ENCODE results near the gene MEGF8.

MEGF8 gene

DNA sequence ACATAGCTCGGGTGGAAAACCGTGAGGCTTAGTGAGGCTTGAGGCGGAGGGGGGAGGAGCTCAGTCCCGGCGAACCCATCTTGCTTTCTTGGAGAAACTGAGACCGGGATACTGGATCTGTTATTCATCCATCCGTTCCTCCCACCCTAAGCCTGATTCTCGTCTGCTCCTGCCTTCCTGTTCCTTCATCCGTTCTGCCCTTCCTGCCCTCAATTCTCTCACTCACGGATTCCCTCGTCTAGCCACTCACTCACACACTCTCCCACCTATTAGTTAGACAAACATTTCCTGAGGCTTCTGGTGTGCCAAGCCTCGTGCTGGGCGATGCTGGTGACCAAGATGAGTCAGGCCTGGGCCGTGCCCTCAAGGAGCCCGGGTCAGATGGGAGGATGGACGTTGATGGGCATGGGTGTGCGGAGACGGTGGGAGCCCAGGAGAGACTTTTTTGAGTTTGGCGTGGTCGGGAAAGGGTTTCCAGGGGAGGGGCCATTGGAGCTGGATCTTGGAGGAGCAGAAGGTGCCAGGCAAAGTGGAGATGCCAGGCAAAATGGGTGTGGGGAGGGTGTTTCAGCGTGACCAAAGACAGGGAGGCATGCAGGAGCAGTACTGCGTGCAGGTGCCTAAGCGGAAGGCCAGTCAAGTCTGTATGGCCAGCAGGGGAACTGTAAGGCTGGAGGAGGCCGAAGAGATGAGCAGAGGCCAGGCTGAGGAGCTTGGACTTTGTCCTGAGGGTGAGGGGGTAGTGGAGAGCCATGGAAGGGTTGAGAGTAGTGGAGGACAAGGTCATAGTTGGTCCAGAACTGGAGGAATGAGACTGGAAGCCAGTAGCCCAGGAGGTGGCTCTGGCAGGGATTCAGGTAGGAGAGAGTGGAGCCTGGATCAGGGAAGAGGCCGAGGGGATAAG, 72.1 kb downstream of the MEGF8 start:
- no peak for DNase-seq (ENCODE audit: low read depth)
- TF ChIP-seq CTCF (conservative IDR thresholded peaks at IDR 0.05; ENCODE audit: low read length), result no peak
- H3K4me3 ChIP-seq (ENCODE audit: low read length), result peak overlapping the region; percentile 80

- H3K4me3 ChIP-seq (ENCODE audit: low read length), result no peak overlapping the region
- TF ChIP-seq CTCF (conservative IDR thresholded peaks at IDR 0.05; ENCODE audit: low read length), result no peak
- no peak for DNase-seq (ENCODE audit: low read depth)
Observed at GRCh38 chr19:42400404-42400803, 75.0 kb downstream of the MEGF8 start.

GRCh38 chr19:42401365-42402303, 76.2 kb downstream of the MEGF8 start:
- peak overlapping the region; percentile 69 for H3K4me3 ChIP-seq (ENCODE audit: low read length)
- peak; percentile 71 for DNase-seq (ENCODE audit: low read depth)
- peak; percentile 74 for TF ChIP-seq CTCF (conservative IDR thresholded peaks at IDR 0.05; ENCODE audit: low read length)

- DNase-seq (ENCODE audit: low read depth), result no peak
- TF ChIP-seq CTCF (conservative IDR thresholded peaks at IDR 0.05; ENCODE audit: low read length), result no peak
- H3K4me3 ChIP-seq (ENCODE audit: low read length), result peak overlapping the region; percentile 69; the same call in 1 of the 2 replicates
Observed at GRCh38 chr19:42402376-42403116, 77.1 kb downstream of the MEGF8 start.

DNA sequence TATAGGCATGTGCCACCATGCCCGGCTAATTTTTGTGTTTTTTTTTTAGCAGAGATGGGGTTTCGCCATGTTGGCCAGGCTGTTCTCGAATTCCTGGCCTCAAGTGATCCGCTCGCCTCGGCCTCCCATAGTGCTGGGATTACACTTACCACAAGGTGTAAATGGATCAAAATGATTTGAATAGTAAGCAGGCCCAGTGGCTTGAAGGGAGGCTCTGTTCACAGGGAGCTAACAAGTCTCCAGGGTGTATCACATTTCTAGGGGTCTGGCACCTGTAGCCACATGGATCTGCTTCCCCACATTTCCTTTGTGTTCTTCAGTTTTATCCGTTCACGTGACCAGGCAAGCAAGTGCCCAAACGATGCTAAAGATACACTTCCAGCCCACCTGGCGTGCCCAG, 78.2 kb downstream of the MEGF8 start:
- no peak for TF ChIP-seq CTCF (conservative IDR thresholded peaks at IDR 0.05; ENCODE audit: low read length)
- H3K4me3 ChIP-seq (ENCODE audit: low read length), result no peak overlapping the region
- DNase-seq (ENCODE audit: low read depth), result no peak

- no peak for DNase-seq (ENCODE audit: low read depth)
- no peak overlapping the region for H3K4me3 ChIP-seq (ENCODE audit: low read length)
- TF ChIP-seq CTCF (conservative IDR thresholded peaks at IDR 0.05; ENCODE audit: low read length), result no peak
Observed at GRCh38 chr19:42406111-42406510, 80.7 kb downstream of the MEGF8 start.

All from AG10803 (cell line).